HEK293T (cell line): ENCODE data around the gene RABGAP1L.

Experiments
- CTCF ChIA-PET: fragments of 350-600 bp; formaldehyde crosslinking; extraction: SDS; loops from one replicate; lab custom pipeline; 2021; ENCODE audit warnings: antibody characterized with exemption, inconsistent platforms; lab: Yijun Ruan, JAX
- POLR2A ChIA-PET: fragments of 350-600 bp; formaldehyde crosslinking; extraction: SDS; loops from one replicate; lab custom pipeline; 2020; ENCODE audit warnings: antibody characterized with exemption, inconsistent platforms; lab: Yijun Ruan, JAX
- DNase-seq: peaks from one replicate; pipeline ENCODE4 v3.0.0; 2012; ENCODE audit warnings: mixed read lengths; ENCODE audit errors: extremely low spot score
- ARNT ChIP-seq: fragments of 450-650 bp; IDR thresholded peaks from 2 replicates; pipeline ENCODE4 v1.6.1; 2017; ENCODE audit warnings: mild to moderate bottlenecking
- BHLHE40 ChIP-seq: fragments of 450-650 bp; IDR thresholded peaks from 2 replicates; pipeline ENCODE4 v1.6.1; 2016; ENCODE audit warnings: mild to moderate bottlenecking, moderate library complexity, borderline replicate concordance
- CTBP1 ChIP-seq: fragments of 450-650 bp; IDR thresholded peaks from 2 replicates; pipeline ENCODE4 v1.6.1; 2016; ENCODE audit warnings: borderline replicate concordance
- ELF4 ChIP-seq: fragments of 450-650 bp; IDR thresholded peaks from 2 replicates; pipeline ENCODE4 v1.6.1; 2017; ENCODE audit warnings: antibody characterized with exemption
- FOXA1 ChIP-seq: fragments of 450-650 bp; IDR thresholded peaks from 2 replicates; pipeline ENCODE4 v1.6.1; 2016; ENCODE audit warnings: mild to moderate bottlenecking
- FOXK2 ChIP-seq: fragments of 450-650 bp; IDR thresholded peaks from 2 replicates; pipeline ENCODE4 v1.6.1; 2016; ENCODE audit warnings: mild to moderate bottlenecking
- FOXM1 ChIP-seq: fragments of 450-650 bp; IDR thresholded peaks from 2 replicates; pipeline ENCODE4 v1.6.1; 2017; ENCODE audit warnings: mild to moderate bottlenecking, borderline replicate concordance
- HDGF ChIP-seq: fragments of 450-650 bp; IDR thresholded peaks from 2 replicates; pipeline ENCODE4 v1.6.1; 2017; ENCODE audit warnings: antibody characterized with exemption, borderline replicate concordance
- L3MBTL2 ChIP-seq: fragments of 450-650 bp; conservative IDR thresholded peaks from 2 replicates; pipeline ENCODE4 v1.6.1; 2016; ENCODE audit warnings: mild to moderate bottlenecking
- LEF1 ChIP-seq: fragments of 450-650 bp; IDR thresholded peaks from 2 replicates; pipeline ENCODE4 v1.6.1; 2017; ENCODE audit warnings: mild to moderate bottlenecking, borderline replicate concordance
- NFRKB ChIP-seq: fragments of 450-650 bp; IDR thresholded peaks from 2 replicates; pipeline ENCODE4 v1.6.1; 2016; ENCODE audit warnings: mild to moderate bottlenecking, moderate library complexity
- PKNOX1 ChIP-seq: fragments of 450-650 bp; IDR thresholded peaks from 2 replicates; pipeline ENCODE4 v1.6.1; 2016
- SP1 ChIP-seq: fragments of 450-650 bp; IDR thresholded peaks from 2 replicates; pipeline ENCODE4 v1.6.1; 2017
- SUZ12 ChIP-seq: fragments of 450-650 bp; IDR thresholded peaks from 2 replicates; pipeline ENCODE4 v1.6.1; 2016; ENCODE audit warnings: mild to moderate bottlenecking
- TARDBP ChIP-seq: fragments of 450-650 bp; IDR thresholded peaks from 2 replicates; pipeline ENCODE4 v1.6.1; 2016
- ZNF384 ChIP-seq: fragments of 450-650 bp; IDR thresholded peaks from 2 replicates; pipeline ENCODE4 v1.6.1; 2016

Gene RABGAP1L

GRCh38 chr1:174768949-174769348 lies 609.6 kb downstream of the RABGAP1L start:
- no peak for DNase-seq
- ChIA-PET POLR2A (no interaction called here), CTCF (no interaction called here)
- TF ChIP-seq PKNOX1 (no peak), L3MBTL2 (no peak), FOXA1 (no peak), LEF1 (no peak), FOXM1 (no peak), TARDBP (no peak), CTBP1 (no peak), SP1 (no peak), BHLHE40 (no peak), SUZ12 (no peak), ZNF384 (no peak), ELF4 (no peak), NFRKB (no peak)

- TF ChIP-seq SP1 (no peak), ZNF384 (peak; percentile 6; the same call in 1 of the 2 replicates)
- peak; percentile 35 for DNase-seq
- POLR2A ChIA-PET = no interaction called here
- CTCF ChIA-PET = interaction anchor here (0.7 to 1.1 kb wide), 2 partner anchors 213 to 221 kb away, joined by 3 read pairs; no protein-coding TSS in a partner anchor
Observed at GRCh38 chr1:174769961-174770549, 610.7 kb downstream of the RABGAP1L start.

- no peak for DNase-seq
- TF ChIP-seq CTBP1 (no peak), FOXA1 (no peak), PKNOX1 (peak; percentile 49), ARNT (no peak), SUZ12 (no peak)
- ChIA-PET CTCF (no interaction called here), POLR2A (no interaction called here)
Observed at GRCh38 chr1:174775621-174776020, 616.3 kb downstream of the RABGAP1L start.

- TF ChIP-seq HDGF (no peak), PKNOX1 (no peak), FOXA1 (no peak), CTBP1 (no peak), SUZ12 (no peak)
- ChIA-PET POLR2A (no interaction called here), CTCF (no interaction called here)
Observed at GRCh38 chr1:174777262-174777661, 617.9 kb downstream of the RABGAP1L start.

GRCh38 chr1:174785510-174785909 lies 626.2 kb downstream of the RABGAP1L start:
- no peak for DNase-seq
- TF ChIP-seq SP1 (no peak), FOXA1 (no peak), BHLHE40 (no peak), LEF1 (no peak), HDGF (no peak), PKNOX1 (no peak), FOXM1 (no peak), FOXK2 (no peak), TARDBP (no peak), L3MBTL2 (no peak)
- CTCF ChIA-PET = no interaction called here
- POLR2A ChIA-PET = no interaction called here

More at GRCh38 chr1:174777262-174777661, 617.9 kb downstream of the RABGAP1L start:
- DNase-seq = no peak

GRCh38 chr1:174786358-174786757 lies 627.0 kb downstream of the RABGAP1L start:
- no peak for DNase-seq
- ChIA-PET CTCF (no interaction called here), POLR2A (no interaction called here)
- TF ChIP-seq NFRKB (no peak), PKNOX1 (no peak), FOXA1 (no peak), SUZ12 (no peak), HDGF (no peak), ELF4 (no peak), FOXM1 (no peak), BHLHE40 (no peak), ARNT (no peak), CTBP1 (no peak), TARDBP (no peak), LEF1 (no peak), FOXK2 (no peak), ZNF384 (no peak)
